Measurements from ENCODE around the gene EPYC.

EPYC gene

GRCh38 chr12:90947869-90948268 is 56.9 kb downstream of the EPYC start:
- DNase-seq (ENCODE audit: insufficient read length, low spot score) (no peak), FAIRE-seq (no peak)
- TF ChIP-seq CTCF (IDR thresholded peaks at IDR 0.05; ENCODE audit: insufficient read depth, missing control alignments) = no peak

GRCh38 chr12:90945070-90945649 is 59.6 kb downstream of the EPYC start:
- peak; percentile 77 for TF ChIP-seq CTCF (IDR thresholded peaks at IDR 0.05; ENCODE audit: insufficient read depth, missing control alignments)
- FAIRE-seq = peak; percentile 88

GRCh38 chr12:90943255-90943654 is 61.5 kb downstream of the EPYC start:
- no peak for TF ChIP-seq CTCF (IDR thresholded peaks at IDR 0.05; ENCODE audit: insufficient read depth, missing control alignments)
- DNase-seq (ENCODE audit: insufficient read length, low spot score) = no peak

More at GRCh38 chr12:90945070-90945649, 59.6 kb downstream of the EPYC start:
- no peak for DNase-seq (ENCODE audit: insufficient read length, low spot score)

GRCh38 chr12:90940872-90941499 is 63.8 kb downstream of the EPYC start:
- no peak for DNase-seq (ENCODE audit: insufficient read length, low spot score)
- FAIRE-seq = peak; percentile 61
- TF ChIP-seq CTCF (IDR thresholded peaks at IDR 0.05; ENCODE audit: insufficient read depth, missing control alignments) = peak; percentile 72

More at GRCh38 chr12:90943255-90943654, 61.5 kb downstream of the EPYC start:
- no peak for FAIRE-seq

- no peak for DNase-seq (ENCODE audit: insufficient read length, low spot score)
- no peak for FAIRE-seq
- TF ChIP-seq CTCF (IDR thresholded peaks at IDR 0.05; ENCODE audit: insufficient read depth, missing control alignments) = no peak
Observed at GRCh38 chr12:90939382-90939781, 65.4 kb downstream of the EPYC start.

GRCh38 chr12:90938451-90938850 is 66.3 kb downstream of the EPYC start:
- no peak for TF ChIP-seq CTCF (IDR thresholded peaks at IDR 0.05; ENCODE audit: insufficient read depth, missing control alignments)
- DNase-seq (ENCODE audit: insufficient read length, low spot score) = no peak
- no peak for FAIRE-seq

- TF ChIP-seq CTCF (IDR thresholded peaks at IDR 0.05; ENCODE audit: insufficient read depth, missing control alignments) = no peak
- FAIRE-seq (no peak), DNase-seq (ENCODE audit: insufficient read length, low spot score) (no peak)
Observed at GRCh38 chr12:90937651-90938050, 67.1 kb downstream of the EPYC start.

All from D721Med (cell line).